ENCODE data around the gene ZNF224. TPM values are rescaled to one million over a fixed set of nuclear protein-coding genes. Genes with fewer than 3 reads are reported as not detected.

ZNF224 gene
- total RNA-seq, 1 experiment from 2014 or later = 14.8 TPM

DNA sequence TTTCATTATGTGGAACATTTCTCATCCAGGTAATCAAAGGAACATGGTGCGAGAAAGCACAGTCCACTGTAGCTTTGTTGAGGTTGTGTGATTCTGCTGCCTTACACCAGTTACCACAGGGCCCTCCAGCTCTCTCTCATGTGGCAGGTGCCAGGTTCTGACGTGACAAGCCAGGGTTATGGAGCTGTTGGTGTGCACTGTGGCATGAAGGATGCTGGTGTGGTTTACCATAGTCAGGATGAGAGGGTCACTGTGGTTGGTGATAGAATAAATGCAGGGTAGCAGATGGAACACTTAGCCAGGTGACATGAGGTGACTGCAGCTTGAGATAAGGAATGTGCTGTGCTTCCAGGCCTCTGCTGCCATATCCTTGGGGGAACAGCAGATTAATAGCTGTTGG lies 34.9 kb upstream of the ZNF224 start:
- DNase-seq (ENCODE audit: low spot score) (no peak), ATAC-seq (no peak)
- ChIA-PET POLR2A (interaction anchor here (0.6 kb wide), 1 partner anchor 1727 kb away, joined by 3 read pairs; no protein-coding TSS in a partner anchor), CTCF (no interaction called here)
- no peak for TF ChIP-seq ZBTB21 (CRISPR knock-in tag; IDR thresholded peaks at IDR 0.05; ENCODE audit: borderline replicate concordance)
- TF ChIP-seq, protein P1, sequence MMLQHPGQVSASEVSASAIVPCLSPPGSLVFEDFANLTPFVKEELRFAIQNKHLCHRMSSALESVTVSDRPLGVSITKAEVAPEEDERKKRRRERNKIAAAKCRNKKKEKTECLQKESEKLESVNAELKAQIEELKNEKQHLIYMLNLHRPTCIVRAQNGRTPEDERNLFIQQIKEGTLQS (CRISPR knock-in tag; conservative IDR thresholded peaks at IDR 0.05) = no peak
- TF ChIP-seq, protein P2, sequence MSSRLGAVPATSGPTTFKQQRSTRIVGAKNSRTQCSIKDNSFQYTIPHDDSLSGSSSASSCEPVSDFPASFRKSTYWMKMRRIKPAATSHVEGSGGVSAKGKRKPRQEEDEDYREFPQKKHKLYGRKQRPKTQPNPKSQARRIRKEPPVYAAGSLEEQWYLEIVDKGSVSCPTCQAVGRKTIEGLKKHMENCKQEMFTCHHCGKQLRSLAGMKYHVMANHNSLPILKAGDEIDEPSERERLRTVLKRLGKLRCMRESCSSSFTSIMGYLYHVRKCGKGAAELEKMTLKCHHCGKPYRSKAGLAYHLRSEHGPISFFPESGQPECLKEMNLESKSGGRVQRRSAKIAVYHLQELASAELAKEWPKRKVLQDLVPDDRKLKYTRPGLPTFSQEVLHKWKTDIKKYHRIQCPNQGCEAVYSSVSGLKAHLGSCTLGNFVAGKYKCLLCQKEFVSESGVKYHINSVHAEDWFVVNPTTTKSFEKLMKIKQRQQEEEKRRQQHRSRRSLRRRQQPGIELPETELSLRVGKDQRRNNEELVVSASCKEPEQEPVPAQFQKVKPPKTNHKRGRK (CRISPR knock-in tag; IDR thresholded peaks at IDR 0.05; ENCODE audit: borderline replicate concordance) = no peak
- TF ChIP-seq, protein P3, sequence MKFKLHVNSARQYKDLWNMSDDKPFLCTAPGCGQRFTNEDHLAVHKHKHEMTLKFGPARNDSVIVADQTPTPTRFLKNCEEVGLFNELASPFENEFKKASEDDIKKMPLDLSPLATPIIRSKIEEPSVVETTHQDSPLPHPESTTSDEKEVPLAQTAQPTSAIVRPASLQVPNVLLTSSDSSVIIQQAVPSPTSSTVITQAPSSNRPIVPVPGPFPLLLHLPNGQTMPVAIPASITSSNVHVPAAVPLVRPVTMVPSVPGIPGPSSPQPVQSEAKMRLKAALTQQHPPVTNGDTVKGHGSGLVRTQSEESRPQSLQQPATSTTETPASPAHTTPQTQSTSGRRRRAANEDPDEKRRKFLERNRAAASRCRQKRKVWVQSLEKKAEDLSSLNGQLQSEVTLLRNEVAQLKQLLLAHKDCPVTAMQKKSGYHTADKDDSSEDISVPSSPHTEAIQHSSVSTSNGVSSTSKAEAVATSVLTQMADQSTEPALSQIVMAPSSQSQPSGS (CRISPR knock-in tag; IDR thresholded peaks at IDR 0.05; ENCODE audit: borderline replicate concordance, low read depth) = no peak
- TF ChIP-seq, protein P4, sequence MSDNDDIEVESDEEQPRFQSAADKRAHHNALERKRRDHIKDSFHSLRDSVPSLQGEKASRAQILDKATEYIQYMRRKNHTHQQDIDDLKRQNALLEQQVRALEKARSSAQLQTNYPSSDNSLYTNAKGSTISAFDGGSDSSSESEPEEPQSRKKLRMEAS (CRISPR knock-in tag; IDR thresholded peaks at IDR 0.05) = no peak
- TF ChIP-seq RELA (CRISPR knock-in tag; IDR thresholded peaks at IDR 0.05; ENCODE audit: borderline replicate concordance) = no peak
- TF ChIP-seq FOXK1 (CRISPR knock-in tag; IDR thresholded peaks at IDR 0.05) = no peak
- TF ChIP-seq, protein P5, sequence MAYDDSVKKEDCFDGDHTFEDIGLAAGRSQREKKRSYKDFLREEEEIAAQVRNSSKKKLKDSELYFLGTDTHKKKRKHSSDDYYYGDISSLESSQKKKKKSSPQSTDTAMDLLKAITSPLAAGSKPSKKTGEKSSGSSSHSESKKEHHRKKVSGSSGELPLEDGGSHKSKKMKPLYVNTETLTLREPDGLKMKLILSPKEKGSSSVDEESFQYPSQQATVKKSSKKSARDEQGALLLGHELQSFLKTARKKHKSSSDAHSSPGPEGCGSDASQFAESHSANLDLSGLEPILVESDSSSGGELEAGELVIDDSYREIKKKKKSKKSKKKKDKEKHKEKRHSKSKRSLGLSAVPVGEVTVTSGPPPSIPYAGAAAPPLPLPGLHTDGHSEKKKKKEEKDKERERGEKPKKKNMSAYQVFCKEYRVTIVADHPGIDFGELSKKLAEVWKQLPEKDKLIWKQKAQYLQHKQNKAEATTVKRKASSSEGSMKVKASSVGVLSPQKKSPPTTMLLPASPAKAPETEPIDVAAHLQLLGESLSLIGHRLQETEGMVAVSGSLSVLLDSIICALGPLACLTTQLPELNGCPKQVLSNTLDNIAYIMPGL (CRISPR knock-in tag; IDR thresholded peaks at IDR 0.05) = no peak
- no peak for TF ChIP-seq ZNF396 (CRISPR knock-in tag; IDR thresholded peaks at IDR 0.05; ENCODE audit: borderline replicate concordance)
- TF ChIP-seq, protein P6, sequence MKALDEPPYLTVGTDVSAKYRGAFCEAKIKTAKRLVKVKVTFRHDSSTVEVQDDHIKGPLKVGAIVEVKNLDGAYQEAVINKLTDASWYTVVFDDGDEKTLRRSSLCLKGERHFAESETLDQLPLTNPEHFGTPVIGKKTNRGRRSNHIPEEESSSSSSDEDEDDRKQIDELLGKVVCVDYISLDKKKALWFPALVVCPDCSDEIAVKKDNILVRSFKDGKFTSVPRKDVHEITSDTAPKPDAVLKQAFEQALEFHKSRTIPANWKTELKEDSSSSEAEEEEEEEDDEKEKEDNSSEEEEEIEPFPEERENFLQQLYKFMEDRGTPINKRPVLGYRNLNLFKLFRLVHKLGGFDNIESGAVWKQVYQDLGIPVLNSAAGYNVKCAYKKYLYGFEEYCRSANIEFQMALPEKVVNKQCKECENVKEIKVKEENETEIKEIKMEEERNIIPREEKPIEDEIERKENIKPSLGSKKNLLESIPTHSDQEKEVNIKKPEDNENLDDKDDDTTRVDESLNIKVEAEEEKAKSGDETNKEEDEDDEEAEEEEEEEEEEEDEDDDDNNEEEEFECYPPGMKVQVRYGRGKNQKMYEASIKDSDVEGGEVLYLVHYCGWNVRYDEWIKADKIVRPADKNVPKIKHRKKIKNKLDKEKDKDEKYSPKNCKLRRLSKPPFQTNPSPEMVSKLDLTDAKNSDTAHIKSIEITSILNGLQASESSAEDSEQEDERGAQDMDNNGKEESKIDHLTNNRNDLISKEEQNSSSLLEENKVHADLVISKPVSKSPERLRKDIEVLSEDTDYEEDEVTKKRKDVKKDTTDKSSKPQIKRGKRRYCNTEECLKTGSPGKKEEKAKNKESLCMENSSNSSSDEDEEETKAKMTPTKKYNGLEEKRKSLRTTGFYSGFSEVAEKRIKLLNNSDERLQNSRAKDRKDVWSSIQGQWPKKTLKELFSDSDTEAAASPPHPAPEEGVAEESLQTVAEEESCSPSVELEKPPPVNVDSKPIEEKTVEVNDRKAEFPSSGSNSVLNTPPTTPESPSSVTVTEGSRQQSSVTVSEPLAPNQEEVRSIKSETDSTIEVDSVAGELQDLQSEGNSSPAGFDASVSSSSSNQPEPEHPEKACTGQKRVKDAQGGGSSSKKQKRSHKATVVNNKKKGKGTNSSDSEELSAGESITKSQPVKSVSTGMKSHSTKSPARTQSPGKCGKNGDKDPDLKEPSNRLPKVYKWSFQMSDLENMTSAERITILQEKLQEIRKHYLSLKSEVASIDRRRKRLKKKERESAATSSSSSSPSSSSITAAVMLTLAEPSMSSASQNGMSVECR (CRISPR knock-in tag; IDR thresholded peaks at IDR 0.05; ENCODE audit: borderline replicate concordance) = no peak
- TF ChIP-seq NFE2L1 (CRISPR knock-in tag; IDR thresholded peaks at IDR 0.05) = no peak
- TF ChIP-seq, protein P7, sequence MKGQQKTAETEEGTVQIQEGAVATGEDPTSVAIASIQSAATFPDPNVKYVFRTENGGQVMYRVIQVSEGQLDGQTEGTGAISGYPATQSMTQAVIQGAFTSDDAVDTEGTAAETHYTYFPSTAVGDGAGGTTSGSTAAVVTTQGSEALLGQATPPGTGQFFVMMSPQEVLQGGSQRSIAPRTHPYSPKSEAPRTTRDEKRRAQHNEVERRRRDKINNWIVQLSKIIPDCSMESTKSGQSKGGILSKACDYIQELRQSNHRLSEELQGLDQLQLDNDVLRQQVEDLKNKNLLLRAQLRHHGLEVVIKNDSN (CRISPR knock-in tag; IDR thresholded peaks at IDR 0.05) = no peak
- no peaks in the 10 kb centered on the region for H3K27me3 Mint-ChIP-seq (ENCODE audit: low read depth)
- H3K4me1 Mint-ChIP-seq = no peaks in the 10 kb centered on the region
- H3K36me3 Mint-ChIP-seq = peaks cover 64% of the 10 kb centered on the region
- no peak overlapping the region for H3K4me3 Mint-ChIP-seq
- no peak overlapping the region for H3K27ac Mint-ChIP-seq
- H3K9me3 Mint-ChIP-seq = peaks cover 9% of the 10 kb centered on the region

DNA sequence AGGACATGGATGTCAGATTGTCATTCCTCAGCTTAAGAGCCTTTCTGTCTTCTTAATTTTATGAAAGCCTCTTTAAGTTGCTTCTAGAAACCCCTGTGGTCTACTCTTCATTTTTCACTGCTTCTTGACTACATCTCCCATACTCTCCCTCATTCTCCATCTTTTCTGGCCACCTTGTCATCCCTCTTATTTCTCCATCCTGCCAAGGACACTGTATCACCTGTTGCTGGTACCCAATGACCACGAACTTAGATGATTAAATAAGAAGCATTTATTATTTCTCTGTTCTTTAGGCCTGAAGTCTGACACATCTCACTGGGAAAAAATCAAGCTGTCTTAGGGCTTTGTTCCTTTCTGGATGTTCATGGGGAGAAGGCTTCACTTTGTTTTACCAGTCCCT lies 33.1 kb upstream of the ZNF224 start:
- ChIA-PET CTCF (no interaction called here), POLR2A (no interaction called here)
- Mint-ChIP-seq H3K4me1 (no peaks in the 10 kb centered on the region), H3K27ac (no peak overlapping the region), H3K27me3 (ENCODE audit: low read depth) (no peaks in the 10 kb centered on the region), H3K9me3 (peaks cover 19% of the 10 kb centered on the region), H3K4me3 (no peak overlapping the region), H3K36me3 (peaks cover 68% of the 10 kb centered on the region)
- DNase-seq (ENCODE audit: low spot score) = no peak
- no peak for ATAC-seq
- TF ChIP-seq, protein P8, sequence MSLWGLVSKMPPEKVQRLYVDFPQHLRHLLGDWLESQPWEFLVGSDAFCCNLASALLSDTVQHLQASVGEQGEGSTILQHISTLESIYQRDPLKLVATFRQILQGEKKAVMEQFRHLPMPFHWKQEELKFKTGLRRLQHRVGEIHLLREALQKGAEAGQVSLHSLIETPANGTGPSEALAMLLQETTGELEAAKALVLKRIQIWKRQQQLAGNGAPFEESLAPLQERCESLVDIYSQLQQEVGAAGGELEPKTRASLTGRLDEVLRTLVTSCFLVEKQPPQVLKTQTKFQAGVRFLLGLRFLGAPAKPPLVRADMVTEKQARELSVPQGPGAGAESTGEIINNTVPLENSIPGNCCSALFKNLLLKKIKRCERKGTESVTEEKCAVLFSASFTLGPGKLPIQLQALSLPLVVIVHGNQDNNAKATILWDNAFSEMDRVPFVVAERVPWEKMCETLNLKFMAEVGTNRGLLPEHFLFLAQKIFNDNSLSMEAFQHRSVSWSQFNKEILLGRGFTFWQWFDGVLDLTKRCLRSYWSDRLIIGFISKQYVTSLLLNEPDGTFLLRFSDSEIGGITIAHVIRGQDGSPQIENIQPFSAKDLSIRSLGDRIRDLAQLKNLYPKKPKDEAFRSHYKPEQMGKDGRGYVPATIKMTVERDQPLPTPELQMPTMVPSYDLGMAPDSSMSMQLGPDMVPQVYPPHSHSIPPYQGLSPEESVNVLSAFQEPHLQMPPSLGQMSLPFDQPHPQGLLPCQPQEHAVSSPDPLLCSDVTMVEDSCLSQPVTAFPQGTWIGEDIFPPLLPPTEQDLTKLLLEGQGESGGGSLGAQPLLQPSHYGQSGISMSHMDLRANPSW (CRISPR knock-in tag; conservative IDR thresholded peaks at IDR 0.05; ENCODE audit: low read depth) = no peak
- TF ChIP-seq, protein P7 (CRISPR knock-in tag; IDR thresholded peaks at IDR 0.05) = no peak
- TF ChIP-seq MXD4 (CRISPR knock-in tag; IDR thresholded peaks at IDR 0.05; ENCODE audit: borderline replicate concordance) (no peak), PRRX2 (CRISPR knock-in tag; IDR thresholded peaks at IDR 0.05) (no peak), ZBTB21 (CRISPR knock-in tag; IDR thresholded peaks at IDR 0.05; ENCODE audit: borderline replicate concordance) (no peak)
- TF ChIP-seq, protein P2 (CRISPR knock-in tag; IDR thresholded peaks at IDR 0.05; ENCODE audit: borderline replicate concordance) = no peak
